Stimulated activated CD8-positive, alpha-beta memory T cell treated with anti-CD3 and anti-CD28 coated beads, Interleukin-15, amount 100 ng/mL, for 24 hours (primary cell): ENCODE results near the gene ABL1.

Experiments
- DNase-seq: peaks from one replicate; pipeline ENCODE4 v3.0.0-alpha.2; 2020; ENCODE audit warnings: low read depth

The ABL1 gene

GRCh38 chr9:130849356-130849755, 14.3 kb downstream of the ABL1 start:
- DNase-seq: no peak

GRCh38 chr9:130852801-130853200, 17.7 kb downstream of the ABL1 start:
- DNase-seq: no peak

GRCh38 chr9:130854092-130854491, 19.0 kb downstream of the ABL1 start:
- DNase-seq: no peak

- no peak for DNase-seq
These were observed 19.8 kb downstream of the ABL1 start for GRCh38 chr9:130854835-130855234.

GRCh38 chr9:130856474-130856873, 21.4 kb downstream of the ABL1 start:
- DNase-seq: no peak

GRCh38 chr9:130857864-130858738, 23.0 kb downstream of the ABL1 start:
- no peak for DNase-seq

- DNase-seq: no peak
These were observed 24.0 kb downstream of the ABL1 start for GRCh38 chr9:130858739-130859705.

GRCh38 chr9:130860458-130861316, 25.6 kb downstream of the ABL1 start:
- no peak for DNase-seq

- DNase-seq: no peak
These were observed 26.5 kb downstream of the ABL1 start for GRCh38 chr9:130861372-130862180.

GRCh38 chr9:130862217-130862616, 27.2 kb downstream of the ABL1 start:
- no peak for DNase-seq

- DNase-seq: no peak
These were observed 27.7 kb downstream of the ABL1 start for GRCh38 chr9:130862747-130863146.

- DNase-seq: no peak
These were observed 29.5 kb downstream of the ABL1 start for GRCh38 chr9:130864541-130864940.

GRCh38 chr9:130865921-130866320, 30.9 kb downstream of the ABL1 start:
- DNase-seq: no peak

GRCh38 chr9:130866474-130866965, 31.5 kb downstream of the ABL1 start:
- no peak for DNase-seq

GRCh38 chr9:130867556-130867955, 32.5 kb downstream of the ABL1 start:
- no peak for DNase-seq

- no peak for DNase-seq
These were observed 33.2 kb downstream of the ABL1 start for GRCh38 chr9:130868230-130868629.

- DNase-seq: no peak
These were observed 34.2 kb downstream of the ABL1 start for GRCh38 chr9:130869250-130869649.

GRCh38 chr9:130870491-130871381, 35.7 kb downstream of the ABL1 start:
- no peak for DNase-seq

GRCh38 chr9:130871395-130872062, 36.5 kb downstream of the ABL1 start:
- DNase-seq: no peak
